Measurements from ENCODE around the gene ACTR3.
"Not testable (repeated sequence)": the region's sequence is repeated elsewhere in the genome, so short reads cannot be mapped to it uniquely, and the experiment has no call there.

ACTR3 gene
- 224 to 319 (median 254) reads per million in 3 donors for total RNA-seq

- H3K27ac ChIP-seq (ENCODE audit: insufficient read depth, low read length, poor library complexity, severe bottlenecking) = peak within 1 kb of the TSS; percentile 98
- no peaks in the 10 kb centered on the region for H3K9me3 ChIP-seq (ENCODE audit: control insufficient read depth, low read length)
- no peaks in the 10 kb centered on the region for H3K36me3 ChIP-seq (ENCODE audit: control insufficient read depth, insufficient read depth, low read length)
- H3K4me3 ChIP-seq (ENCODE audit: insufficient read depth, low read depth, low read length, poor library complexity, severe bottlenecking) = peak within 1 kb of the TSS; percentile 94
- H3K27me3 ChIP-seq (replicated peaks; ENCODE audit: control insufficient read depth, insufficient read depth, low read length, poor library complexity, severe bottlenecking) = no peaks in the 10 kb centered on the region
- peaks cover 33% of the 10 kb centered on the region for H3K4me1 ChIP-seq (ENCODE audit: control insufficient read depth, insufficient read depth, low read length, poor library complexity, severe bottlenecking)
- DNase-seq = peak; percentile 97 to 98 (median 97)
These were observed at the start of gene ACTR3 for GRCh38 chr2:113889471-113890252. Gene ACTR3 (plus strand): TSS chr2:113890089. CDS start chr2:113890280, 191 bp downstream.

- no peaks in the 10 kb centered on the region for H3K36me3 ChIP-seq (ENCODE audit: control insufficient read depth, insufficient read depth, low read length)
- H3K27ac ChIP-seq (ENCODE audit: insufficient read depth, low read length, poor library complexity, severe bottlenecking) = no peak overlapping the region
- no peak overlapping the region for H3K4me3 ChIP-seq (ENCODE audit: insufficient read depth, low read depth, low read length, poor library complexity, severe bottlenecking)
- no peaks in the 10 kb centered on the region for H3K9me3 ChIP-seq (ENCODE audit: control insufficient read depth, low read length)
- no peaks in the 10 kb centered on the region for H3K27me3 ChIP-seq (replicated peaks; ENCODE audit: control insufficient read depth, insufficient read depth, low read length, poor library complexity, severe bottlenecking)
- DNase-seq = no peak
- H3K4me1 ChIP-seq (ENCODE audit: control insufficient read depth, insufficient read depth, low read length, poor library complexity, severe bottlenecking) = no peaks in the 10 kb centered on the region
These were observed 49.4 kb upstream of the ACTR3 start for GRCh38 chr2:113840518-113840917.

GRCh38 chr2:113842919-113843736, 46.8 kb upstream of the ACTR3 start:
- Histone ChIP-seq H3K4me3 (ENCODE audit: insufficient read depth, low read depth, low read length, poor library complexity, severe bottlenecking) (no peak overlapping the region), H3K36me3 (ENCODE audit: control insufficient read depth, insufficient read depth, low read length) (no peaks in the 10 kb centered on the region), H3K27ac (ENCODE audit: insufficient read depth, low read length, poor library complexity, severe bottlenecking) (no peak overlapping the region), H3K27me3 (replicated peaks; ENCODE audit: control insufficient read depth, insufficient read depth, low read length, poor library complexity, severe bottlenecking) (no peaks in the 10 kb centered on the region), H3K4me1 (ENCODE audit: control insufficient read depth, insufficient read depth, low read length, poor library complexity, severe bottlenecking) (no peaks in the 10 kb centered on the region), H3K9me3 (ENCODE audit: control insufficient read depth, low read length) (no peaks in the 10 kb centered on the region)
- DNase-seq = no peak

- not testable (repeated sequence) for H3K27me3 ChIP-seq (replicated peaks; ENCODE audit: control insufficient read depth, insufficient read depth, low read length, poor library complexity, severe bottlenecking); DNase-seq; H3K27ac ChIP-seq (ENCODE audit: insufficient read depth, low read length, poor library complexity, severe bottlenecking); H3K9me3 ChIP-seq (ENCODE audit: control insufficient read depth, low read length); H3K4me1 ChIP-seq (ENCODE audit: control insufficient read depth, insufficient read depth, low read length, poor library complexity, severe bottlenecking); H3K4me3 ChIP-seq (ENCODE audit: insufficient read depth, low read depth, low read length, poor library complexity, severe bottlenecking); H3K36me3 ChIP-seq (ENCODE audit: control insufficient read depth, insufficient read depth, low read length)
These were observed 46.2 kb upstream of the ACTR3 start for GRCh38 chr2:113843737-113844050.

GRCh38 chr2:113845261-113845660, 44.6 kb upstream of the ACTR3 start:
- H3K9me3 ChIP-seq (ENCODE audit: control insufficient read depth, low read length) = no peaks in the 10 kb centered on the region
- no peaks in the 10 kb centered on the region for H3K27me3 ChIP-seq (replicated peaks; ENCODE audit: control insufficient read depth, insufficient read depth, low read length, poor library complexity, severe bottlenecking)
- H3K4me1 ChIP-seq (ENCODE audit: control insufficient read depth, insufficient read depth, low read length, poor library complexity, severe bottlenecking) = no peaks in the 10 kb centered on the region
- H3K36me3 ChIP-seq (ENCODE audit: control insufficient read depth, insufficient read depth, low read length) = no peaks in the 10 kb centered on the region
- DNase-seq = no peak
- H3K4me3 ChIP-seq (ENCODE audit: insufficient read depth, low read depth, low read length, poor library complexity, severe bottlenecking) = no peak overlapping the region
- no peak overlapping the region for H3K27ac ChIP-seq (ENCODE audit: insufficient read depth, low read length, poor library complexity, severe bottlenecking)

DNA sequence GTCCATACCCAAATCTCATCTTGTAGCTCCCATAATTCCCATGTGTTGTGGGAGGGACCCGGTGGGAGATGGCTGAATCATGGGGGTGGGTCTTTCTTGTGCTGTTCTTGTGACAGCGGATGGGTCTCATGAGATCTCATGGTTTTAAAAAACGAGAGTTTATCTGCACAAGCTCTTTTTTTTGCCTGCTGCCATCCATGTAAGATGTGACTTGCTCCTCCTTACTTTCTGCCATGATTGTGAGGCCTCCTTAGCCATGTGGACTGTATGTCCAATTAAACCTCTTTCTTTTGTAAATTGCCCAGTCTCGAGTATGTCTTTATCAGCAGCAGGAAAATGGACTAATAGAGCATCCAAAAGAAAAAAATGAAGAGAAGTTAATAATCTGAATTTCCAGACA, 44.1 kb upstream of the ACTR3 start:
- not testable (repeated sequence) for H3K9me3 ChIP-seq (ENCODE audit: control insufficient read depth, low read length); DNase-seq; H3K27me3 ChIP-seq (replicated peaks; ENCODE audit: control insufficient read depth, insufficient read depth, low read length, poor library complexity, severe bottlenecking); H3K4me3 ChIP-seq (ENCODE audit: insufficient read depth, low read depth, low read length, poor library complexity, severe bottlenecking); H3K4me1 ChIP-seq (ENCODE audit: control insufficient read depth, insufficient read depth, low read length, poor library complexity, severe bottlenecking); H3K27ac ChIP-seq (ENCODE audit: insufficient read depth, low read length, poor library complexity, severe bottlenecking); H3K36me3 ChIP-seq (ENCODE audit: control insufficient read depth, insufficient read depth, low read length)

- Histone ChIP-seq H3K9me3 (ENCODE audit: control insufficient read depth, low read length) (no peaks in the 10 kb centered on the region), H3K36me3 (ENCODE audit: control insufficient read depth, insufficient read depth, low read length) (no peaks in the 10 kb centered on the region), H3K4me1 (ENCODE audit: control insufficient read depth, insufficient read depth, low read length, poor library complexity, severe bottlenecking) (no peaks in the 10 kb centered on the region), H3K27me3 (replicated peaks; ENCODE audit: control insufficient read depth, insufficient read depth, low read length, poor library complexity, severe bottlenecking) (no peaks in the 10 kb centered on the region), H3K27ac (ENCODE audit: insufficient read depth, low read length, poor library complexity, severe bottlenecking) (no peak overlapping the region), H3K4me3 (ENCODE audit: insufficient read depth, low read depth, low read length, poor library complexity, severe bottlenecking) (no peak overlapping the region)
- no peak for DNase-seq
These were observed 43.5 kb upstream of the ACTR3 start for GRCh38 chr2:113846429-113846828.

- Histone ChIP-seq H3K36me3 (ENCODE audit: control insufficient read depth, insufficient read depth, low read length) (no peaks in the 10 kb centered on the region), H3K4me1 (ENCODE audit: control insufficient read depth, insufficient read depth, low read length, poor library complexity, severe bottlenecking) (no peaks in the 10 kb centered on the region), H3K27me3 (replicated peaks; ENCODE audit: control insufficient read depth, insufficient read depth, low read length, poor library complexity, severe bottlenecking) (no peaks in the 10 kb centered on the region), H3K9me3 (ENCODE audit: control insufficient read depth, low read length) (no peaks in the 10 kb centered on the region), H3K27ac (ENCODE audit: insufficient read depth, low read length, poor library complexity, severe bottlenecking) (no peak overlapping the region), H3K4me3 (ENCODE audit: insufficient read depth, low read depth, low read length, poor library complexity, severe bottlenecking) (no peak overlapping the region)
- no peak for DNase-seq
These were observed 42.7 kb upstream of the ACTR3 start for GRCh38 chr2:113847144-113847543.

- no peak for DNase-seq
- no peaks in the 10 kb centered on the region for H3K36me3 ChIP-seq (ENCODE audit: control insufficient read depth, insufficient read depth, low read length)
- no peak overlapping the region for H3K4me3 ChIP-seq (ENCODE audit: insufficient read depth, low read depth, low read length, poor library complexity, severe bottlenecking)
- no peaks in the 10 kb centered on the region for H3K4me1 ChIP-seq (ENCODE audit: control insufficient read depth, insufficient read depth, low read length, poor library complexity, severe bottlenecking)
- H3K27ac ChIP-seq (ENCODE audit: insufficient read depth, low read length, poor library complexity, severe bottlenecking) = no peak overlapping the region
- no peaks in the 10 kb centered on the region for H3K27me3 ChIP-seq (replicated peaks; ENCODE audit: control insufficient read depth, insufficient read depth, low read length, poor library complexity, severe bottlenecking)
- no peaks in the 10 kb centered on the region for H3K9me3 ChIP-seq (ENCODE audit: control insufficient read depth, low read length)
These were observed 41.0 kb upstream of the ACTR3 start for GRCh38 chr2:113848758-113849415.

DNA sequence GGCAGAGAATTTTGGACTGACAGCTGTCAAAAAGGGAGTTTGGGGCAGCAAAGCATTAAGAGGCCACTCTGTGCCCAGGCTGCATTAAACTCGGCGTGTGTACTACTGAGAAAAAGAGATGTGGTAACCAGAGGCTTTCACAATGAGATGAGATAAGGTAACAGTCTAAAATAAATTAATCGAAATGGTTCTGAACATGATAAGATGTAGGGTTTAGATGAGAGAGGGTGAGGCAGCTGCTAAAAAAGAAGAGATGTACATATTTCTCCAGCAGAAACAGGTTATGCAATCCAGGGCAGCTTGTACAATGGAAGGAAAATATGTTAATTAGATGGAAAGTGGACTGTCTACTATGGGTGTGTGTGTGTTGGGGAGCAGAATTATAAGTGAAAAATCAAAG, 39.2 kb upstream of the ACTR3 start:
- Histone ChIP-seq H3K27me3 (replicated peaks; ENCODE audit: control insufficient read depth, insufficient read depth, low read length, poor library complexity, severe bottlenecking) (no peaks in the 10 kb centered on the region), H3K9me3 (ENCODE audit: control insufficient read depth, low read length) (no peaks in the 10 kb centered on the region), H3K4me3 (ENCODE audit: insufficient read depth, low read depth, low read length, poor library complexity, severe bottlenecking) (no peak overlapping the region), H3K4me1 (ENCODE audit: control insufficient read depth, insufficient read depth, low read length, poor library complexity, severe bottlenecking) (no peaks in the 10 kb centered on the region), H3K36me3 (ENCODE audit: control insufficient read depth, insufficient read depth, low read length) (no peaks in the 10 kb centered on the region), H3K27ac (ENCODE audit: insufficient read depth, low read length, poor library complexity, severe bottlenecking) (no peak overlapping the region)
- no peak for DNase-seq

Data from effector memory CD4-positive, alpha-beta T cell (primary cell).